Ovary (tissue), 3 donors: ENCODE results near the gene HRC.

Experiments
- EP300 ChIP-seq: sonication (generic); formaldehyde crosslinking; IDR thresholded peaks from one replicate; pipeline ENCODE4 v1.6.1; 2017; ENCODE audit warnings: antibody characterized with exemption
- POLR2A ChIP-seq: fragments of 450-650 bp; IDR thresholded peaks from one replicate; pipeline ENCODE4 v1.6.1; 2017; ENCODE audit warnings: antibody characterized with exemption, mild to moderate bottlenecking, moderate library complexity
- TF ChIP-seq, protein P1 (sequence below), 3 donors: fragments of 450-650 bp in 2 of 3; fragments of 200-600 bp in 1 of 3; IDR thresholded peaks; one replicate each; pipeline versions ENCODE4 v1.5.1 to v1.8.0; 2016 to 2022; ENCODE audit warnings: antibody characterized with exemption in 3 of 3, mild to moderate bottlenecking in 1 of 3
- donor health status: DM: no; HTN: no; CAD: no.

GRCh38 chr19:49160450-49161189 lies 5.4 kb upstream of the HRC start:
- TF ChIP-seq, protein P1, sequence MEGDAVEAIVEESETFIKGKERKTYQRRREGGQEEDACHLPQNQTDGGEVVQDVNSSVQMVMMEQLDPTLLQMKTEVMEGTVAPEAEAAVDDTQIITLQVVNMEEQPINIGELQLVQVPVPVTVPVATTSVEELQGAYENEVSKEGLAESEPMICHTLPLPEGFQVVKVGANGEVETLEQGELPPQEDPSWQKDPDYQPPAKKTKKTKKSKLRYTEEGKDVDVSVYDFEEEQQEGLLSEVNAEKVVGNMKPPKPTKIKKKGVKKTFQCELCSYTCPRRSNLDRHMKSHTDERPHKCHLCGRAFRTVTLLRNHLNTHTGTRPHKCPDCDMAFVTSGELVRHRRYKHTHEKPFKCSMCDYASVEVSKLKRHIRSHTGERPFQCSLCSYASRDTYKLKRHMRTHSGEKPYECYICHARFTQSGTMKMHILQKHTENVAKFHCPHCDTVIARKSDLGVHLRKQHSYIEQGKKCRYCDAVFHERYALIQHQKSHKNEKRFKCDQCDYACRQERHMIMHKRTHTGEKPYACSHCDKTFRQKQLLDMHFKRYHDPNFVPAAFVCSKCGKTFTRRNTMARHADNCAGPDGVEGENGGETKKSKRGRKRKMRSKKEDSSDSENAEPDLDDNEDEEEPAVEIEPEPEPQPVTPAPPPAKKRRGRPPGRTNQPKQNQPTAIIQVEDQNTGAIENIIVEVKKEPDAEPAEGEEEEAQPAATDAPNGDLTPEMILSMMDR (IDR thresholded peaks at IDR 0.05), result no peak
- no peak for TF ChIP-seq POLR2A
- no peak for TF ChIP-seq EP300
